ENCODE data around the gene CYP24A1. TPM values are rescaled to one million over a fixed set of nuclear protein-coding genes. Genes with fewer than 3 reads are reported as not detected.
A peak's percentile ranks its signal among the peaks of the same experiment; 100 is the strongest.

Gene CYP24A1
- not detected for polyA plus RNA-seq (2013, experiment 1 of 2)
- polyA plus RNA-seq (2013, experiment 2 of 2) = not detected

DNA sequence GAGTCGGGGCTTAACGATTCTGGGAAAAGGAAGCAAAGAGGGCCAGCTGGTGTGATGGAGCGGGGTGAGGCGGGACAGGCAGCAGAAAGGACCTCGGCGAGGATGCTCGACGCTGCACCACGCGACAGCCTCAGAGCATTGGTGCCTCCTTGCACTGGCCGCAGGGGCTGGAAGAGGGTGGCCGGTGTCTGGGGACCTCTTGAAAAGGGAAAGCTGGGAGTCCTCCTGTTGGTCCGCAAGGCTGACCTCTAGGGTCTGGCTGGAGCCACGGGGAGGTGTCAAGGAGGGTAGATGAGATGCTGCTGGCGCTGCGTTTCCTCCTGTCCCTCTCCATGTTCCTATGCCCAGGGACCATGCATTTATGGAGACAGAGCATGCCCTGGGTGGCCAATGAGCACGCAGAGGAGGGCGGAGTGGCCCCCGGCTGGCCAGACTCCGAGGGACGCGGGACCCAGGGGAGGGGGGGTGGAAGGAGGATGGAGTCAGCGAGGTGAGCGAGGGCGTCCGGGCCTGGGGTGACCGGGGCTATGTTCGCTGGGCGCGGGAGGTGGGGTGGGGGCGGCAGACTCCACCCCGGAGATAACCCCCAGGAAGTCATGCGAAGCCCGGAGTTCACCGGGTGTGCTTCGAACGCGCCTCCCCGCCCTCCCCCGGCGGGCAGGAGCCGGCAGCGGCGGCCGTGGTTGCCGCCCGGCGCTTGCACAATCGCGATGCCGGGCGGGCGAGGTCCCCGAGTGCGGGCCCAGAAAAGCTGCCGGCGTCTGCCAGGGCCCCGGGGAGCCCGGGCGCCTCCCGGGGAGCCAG, at the start of gene CYP24A1:
TSS of gene CYP24A1 (minus strand) at position 334 of the 804 bp plus-strand sequence. CDS start 407 bp downstream, outside the sequence.
- H4K8ac ChIP-seq (ENCODE audit: low read depth, low read length) = no peak within 1 kb of the TSS
- WGBS, 2 donors (ENCODE audit: extremely low coverage in 2 of 2, insufficient read length in 2 of 2, insufficient replicate concordance in 1 of 2) = no CpG with 5 or more reads among the region's 61 CpGs

DNA sequence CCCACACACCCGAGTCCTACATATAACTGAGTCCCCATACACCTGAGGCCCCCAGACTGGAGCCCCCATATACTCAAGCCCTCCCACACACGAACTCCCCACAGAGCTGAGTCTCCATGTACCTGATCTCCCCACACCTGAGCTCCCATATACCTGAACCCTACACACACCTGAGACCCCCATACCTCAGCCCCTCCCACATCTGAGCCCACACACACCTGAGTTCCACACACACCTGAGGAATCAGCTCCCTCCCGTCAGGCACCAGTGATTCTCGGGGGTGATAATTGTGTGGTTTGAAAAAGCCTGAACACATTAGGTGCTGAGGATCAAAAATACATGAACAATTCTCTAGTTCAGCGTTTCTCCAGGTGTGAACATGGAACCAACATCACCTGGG, 49.5 kb upstream of the CYP24A1 start:
- Histone ChIP-seq H3K27me3 (ENCODE audit: control insufficient read depth in 3 of 3, insufficient read depth in 3 of 3, low read depth in 1 of 3, low read length in 3 of 3) (no peaks in the 10 kb centered on the region), H3K9ac (ENCODE audit: low read depth, low read length, poor library complexity) (peak overlapping the region; percentile 44), H2AFZ (ENCODE audit: low read length) (no peak overlapping the region), H4K91ac (ENCODE audit: low read depth, low read length, poor library complexity) (no peak overlapping the region), H3K27ac (replicated peaks; ENCODE audit: low read length) (no peak overlapping the region), H4K8ac (ENCODE audit: low read depth, low read length) (no peak overlapping the region), H3K14ac (ENCODE audit: low read length) (no peak overlapping the region), H2AK5ac (ENCODE audit: low read depth, low read length) (no peak overlapping the region), H3K4ac (ENCODE audit: low read length) (no peak overlapping the region), H2BK120ac (ENCODE audit: low read depth, low read length) (no peak overlapping the region), H2BK12ac (ENCODE audit: low read length) (no peak overlapping the region), H3K23ac (ENCODE audit: low read depth, low read length, poor library complexity) (no peak overlapping the region), H3K18ac (ENCODE audit: low read length) (no peak overlapping the region), H3K79me1 (ENCODE audit: low read depth, low read length) (no peaks in the 10 kb centered on the region), H3K4me1 (ENCODE audit: control insufficient read depth in 2 of 2, insufficient read depth in 1 of 2, low read depth in 1 of 2, low read length in 2 of 2) (no peaks in the 10 kb centered on the region), H3K4me2 (ENCODE audit: insufficient read depth, low read length, poor library complexity, severe bottlenecking) (no peak overlapping the region), H3K36me3 (replicated peaks in 1 of 2; ENCODE audit: control insufficient read depth in 2 of 2, insufficient read depth in 2 of 2, low read length in 2 of 2) (peaks cover 0 to 25% of the 10 kb centered on the region in 2 donors), H2BK15ac (ENCODE audit: low read length) (no peak overlapping the region), H3K9me3 (replicated peaks in 1 of 2; ENCODE audit: control insufficient read depth in 2 of 2, insufficient read depth in 1 of 2, low read depth in 1 of 2, low read length in 2 of 2) (no peaks in the 10 kb centered on the region), H3K4me3 (ENCODE audit: low read length in 2 of 2) (no peak overlapping the region), H2BK5ac (ENCODE audit: low read length) (no peak overlapping the region)
- DNase-seq (ENCODE audit: low spot score) = no peak
- no CpG with 5 or more reads among the region's 5 CpGs for WGBS, 2 donors (ENCODE audit: extremely low coverage in 2 of 2, insufficient read length in 2 of 2, insufficient replicate concordance in 1 of 2)

More for the DNA sequence above, at the start of gene CYP24A1:
- Histone ChIP-seq H2BK5ac (ENCODE audit: low read length) (peak within 1 kb of the TSS; percentile 70), H3K36me3 (replicated peaks in 1 of 2; ENCODE audit: control insufficient read depth in 2 of 2, insufficient read depth in 2 of 2, low read length in 2 of 2) (no peaks in the 10 kb centered on the region), H3K9me3 (replicated peaks in 1 of 2; ENCODE audit: control insufficient read depth in 2 of 2, insufficient read depth in 1 of 2, low read depth in 1 of 2, low read length in 2 of 2) (no peaks in the 10 kb centered on the region), H3K4ac (ENCODE audit: low read length) (no peak within 1 kb of the TSS), H3K4me2 (ENCODE audit: insufficient read depth, low read length, poor library complexity, severe bottlenecking) (peak within 1 kb of the TSS; percentile 85), H3K4me1 (ENCODE audit: control insufficient read depth in 2 of 2, insufficient read depth in 1 of 2, low read depth in 1 of 2, low read length in 2 of 2) (peaks cover 11 to 14% of the 10 kb centered on the region in 2 donors), H3K4me3 (ENCODE audit: low read length in 2 of 2) (peak within 1 kb of the TSS in 1 of 2 donors; percentile 72), H2AFZ (ENCODE audit: low read length) (peak within 1 kb of the TSS; percentile 69), H3K27ac (replicated peaks; ENCODE audit: low read length) (no peak within 1 kb of the TSS), H4K91ac (ENCODE audit: low read depth, low read length, poor library complexity) (no peak within 1 kb of the TSS), H3K14ac (ENCODE audit: low read length) (peak within 1 kb of the TSS; percentile 27), H3K27me3 (ENCODE audit: control insufficient read depth in 3 of 3, insufficient read depth in 3 of 3, low read depth in 1 of 3, low read length in 3 of 3) (peaks cover 19 to 81% (median 48%) of the 10 kb centered on the region in 3 experiments), H3K9ac (ENCODE audit: low read depth, low read length, poor library complexity) (peak within 1 kb of the TSS; percentile 78), H3K79me1 (ENCODE audit: low read depth, low read length) (no peaks in the 10 kb centered on the region), H2BK15ac (ENCODE audit: low read length) (no peak within 1 kb of the TSS), H2BK12ac (ENCODE audit: low read length) (no peak within 1 kb of the TSS), H2BK120ac (ENCODE audit: low read depth, low read length) (no peak within 1 kb of the TSS), H2AK5ac (ENCODE audit: low read depth, low read length) (no peak within 1 kb of the TSS), H3K18ac (ENCODE audit: low read length) (peak within 1 kb of the TSS; percentile 80), H3K23ac (ENCODE audit: low read depth, low read length, poor library complexity) (peak within 1 kb of the TSS; percentile 40)
- DNase-seq (ENCODE audit: low spot score) = peak; percentile 12

DNA sequence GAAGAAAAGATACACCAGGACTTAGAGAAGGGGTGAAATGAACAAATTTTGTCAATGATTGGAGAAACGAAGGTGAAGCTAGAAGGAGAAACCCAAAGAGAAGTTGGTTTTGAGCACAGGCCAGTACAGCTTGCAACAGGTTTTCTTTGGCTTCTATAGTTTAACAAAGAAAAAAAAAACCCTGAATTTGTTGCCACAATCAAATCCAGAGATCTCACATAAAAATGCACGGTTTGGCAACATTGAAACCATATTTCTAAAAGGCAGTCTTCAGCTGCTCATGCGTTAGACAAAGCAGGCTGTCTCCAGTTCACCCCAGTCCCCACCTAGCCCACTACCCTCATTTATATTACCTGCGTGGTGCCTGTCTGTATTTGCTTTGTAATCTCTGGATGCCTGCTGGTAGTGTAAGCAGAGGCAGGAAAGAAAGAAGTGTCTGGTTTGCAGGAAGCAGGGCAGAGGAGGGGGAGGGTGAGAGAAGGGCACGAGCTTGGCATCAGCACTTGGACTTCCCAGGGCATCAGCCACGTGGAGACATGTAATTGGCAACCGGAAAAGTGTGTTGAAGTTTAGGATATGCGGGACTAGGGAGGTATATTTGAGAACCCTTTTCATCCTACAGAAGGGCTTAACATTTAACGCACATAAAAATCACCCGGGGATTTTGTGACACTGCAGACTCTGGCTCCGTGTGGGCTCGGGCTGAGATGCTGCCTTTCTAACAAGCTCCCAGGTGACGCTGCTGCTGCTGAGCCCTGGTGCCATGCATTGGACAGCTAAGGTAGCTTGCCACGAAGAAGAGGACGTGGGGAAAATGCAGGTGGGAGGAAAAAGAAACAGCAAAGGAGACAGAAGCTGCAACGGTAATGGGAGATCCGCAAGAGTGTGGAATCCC, 48.5 kb upstream of the CYP24A1 start:
- H3K79me1 ChIP-seq (ENCODE audit: low read depth, low read length) = no peaks in the 10 kb centered on the region
- no peak overlapping the region for H2BK5ac ChIP-seq (ENCODE audit: low read length)
- no peak overlapping the region for H2AK5ac ChIP-seq (ENCODE audit: low read depth, low read length)
- H2BK120ac ChIP-seq (ENCODE audit: low read depth, low read length) = no peak overlapping the region
- H2BK12ac ChIP-seq (ENCODE audit: low read length) = no peak overlapping the region
- H3K18ac ChIP-seq (ENCODE audit: low read length) = no peak overlapping the region
- no peak overlapping the region for H3K4me3 ChIP-seq (ENCODE audit: low read length in 2 of 2)
- DNase-seq (ENCODE audit: low spot score) = no peak
- H2BK15ac ChIP-seq (ENCODE audit: low read length) = no peak overlapping the region
- H3K4me2 ChIP-seq (ENCODE audit: insufficient read depth, low read length, poor library complexity, severe bottlenecking) = no peak overlapping the region
- no peak overlapping the region for H4K8ac ChIP-seq (ENCODE audit: low read depth, low read length)
- H3K27me3 ChIP-seq (ENCODE audit: control insufficient read depth in 3 of 3, insufficient read depth in 3 of 3, low read depth in 1 of 3, low read length in 3 of 3) = no peaks in the 10 kb centered on the region
- H2AFZ ChIP-seq (ENCODE audit: low read length) = no peak overlapping the region
- no peak overlapping the region for H3K4ac ChIP-seq (ENCODE audit: low read length)
- no CpG with 5 or more reads among the region's 17 CpGs for WGBS, 2 donors (ENCODE audit: extremely low coverage in 2 of 2, insufficient read length in 2 of 2, insufficient replicate concordance in 1 of 2)
- no peak overlapping the region for H3K14ac ChIP-seq (ENCODE audit: low read length)
- no peaks in the 10 kb centered on the region for H3K4me1 ChIP-seq (ENCODE audit: control insufficient read depth in 2 of 2, insufficient read depth in 1 of 2, low read depth in 1 of 2, low read length in 2 of 2)
- peaks cover 0 to 35% of the 10 kb centered on the region in 2 donors for H3K36me3 ChIP-seq (replicated peaks in 1 of 2; ENCODE audit: control insufficient read depth in 2 of 2, insufficient read depth in 2 of 2, low read length in 2 of 2)
- no peaks in the 10 kb centered on the region for H3K9me3 ChIP-seq (replicated peaks in 1 of 2; ENCODE audit: control insufficient read depth in 2 of 2, insufficient read depth in 1 of 2, low read depth in 1 of 2, low read length in 2 of 2)
- H3K23ac ChIP-seq (ENCODE audit: low read depth, low read length, poor library complexity) = no peak overlapping the region
- no peak overlapping the region for H4K91ac ChIP-seq (ENCODE audit: low read depth, low read length, poor library complexity)
- H3K27ac ChIP-seq (replicated peaks; ENCODE audit: low read length) = no peak overlapping the region
- no peak overlapping the region for H3K9ac ChIP-seq (ENCODE audit: low read depth, low read length, poor library complexity)

DNA sequence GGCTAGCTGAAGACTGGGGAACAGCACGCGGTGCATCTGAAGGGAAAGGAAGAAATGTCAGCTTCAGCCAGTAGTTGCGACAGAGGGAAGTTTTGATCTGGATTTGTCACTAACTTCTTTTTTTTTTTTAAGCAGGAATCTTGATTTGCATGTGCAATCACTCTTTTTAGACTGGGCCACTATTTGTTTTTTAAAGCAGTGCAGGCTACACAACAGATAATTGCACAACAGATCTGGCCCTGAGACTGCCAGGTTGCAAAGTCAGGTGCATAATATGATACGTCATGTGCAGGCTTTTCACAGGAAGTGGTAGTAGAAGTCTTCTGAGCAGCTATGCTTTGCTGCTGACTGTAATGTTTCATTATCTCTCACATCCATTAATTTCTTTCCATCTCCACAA, 47.6 kb upstream of the CYP24A1 start:
- WGBS, 2 donors (ENCODE audit: extremely low coverage in 2 of 2, insufficient read length in 2 of 2, insufficient replicate concordance in 1 of 2) = no CpG with 5 or more reads among the region's 4 CpGs
- Histone ChIP-seq H3K4me2 (ENCODE audit: insufficient read depth, low read length, poor library complexity, severe bottlenecking) (no peak overlapping the region), H2BK15ac (ENCODE audit: low read length) (no peak overlapping the region)

More for the DNA sequence above, 47.6 kb upstream of the CYP24A1 start:
- Histone ChIP-seq H3K14ac (ENCODE audit: low read length) (no peak overlapping the region), H3K4ac (ENCODE audit: low read length) (no peak overlapping the region), H2BK5ac (ENCODE audit: low read length) (no peak overlapping the region), H4K8ac (ENCODE audit: low read depth, low read length) (no peak overlapping the region), H3K79me1 (ENCODE audit: low read depth, low read length) (no peaks in the 10 kb centered on the region), H3K27ac (replicated peaks; ENCODE audit: low read length) (no peak overlapping the region), H3K23ac (ENCODE audit: low read depth, low read length, poor library complexity) (no peak overlapping the region), H3K4me3 (ENCODE audit: low read length in 2 of 2) (no peak overlapping the region), H3K18ac (ENCODE audit: low read length) (no peak overlapping the region), H3K9ac (ENCODE audit: low read depth, low read length, poor library complexity) (no peak overlapping the region), H2BK120ac (ENCODE audit: low read depth, low read length) (no peak overlapping the region), H3K36me3 (replicated peaks in 1 of 2; ENCODE audit: control insufficient read depth in 2 of 2, insufficient read depth in 2 of 2, low read length in 2 of 2) (peaks cover 3 to 41% of the 10 kb centered on the region in 2 donors), H2AK5ac (ENCODE audit: low read depth, low read length) (no peak overlapping the region), H3K9me3 (replicated peaks in 1 of 2; ENCODE audit: control insufficient read depth in 2 of 2, insufficient read depth in 1 of 2, low read depth in 1 of 2, low read length in 2 of 2) (no peaks in the 10 kb centered on the region), H3K4me1 (ENCODE audit: control insufficient read depth in 2 of 2, insufficient read depth in 1 of 2, low read depth in 1 of 2, low read length in 2 of 2) (no peaks in the 10 kb centered on the region), H2BK12ac (ENCODE audit: low read length) (no peak overlapping the region), H2AFZ (ENCODE audit: low read length) (no peak overlapping the region), H4K91ac (ENCODE audit: low read depth, low read length, poor library complexity) (no peak overlapping the region), H3K27me3 (ENCODE audit: control insufficient read depth in 3 of 3, insufficient read depth in 3 of 3, low read depth in 1 of 3, low read length in 3 of 3) (no peaks in the 10 kb centered on the region)
- no peak for DNase-seq (ENCODE audit: low spot score)

Data from neuronal stem cell (in vitro differentiated cells).